Nephron (organoid): ENCODE results near the gene JPH4.
A peak's percentile ranks its signal among the peaks of the same experiment; 100 is the strongest.

ENCODE experiments used
- H3K27ac Mint-ChIP-seq, 3 experiments: 2 replicates each; pipeline ENCODE4 v1.8.0; 2020; ENCODE audit warnings: mixed read lengths in 3 of 3, mild to moderate bottlenecking in 2 of 3, moderate library complexity in 1 of 3
- H3K27me3 Mint-ChIP-seq: 2 replicates; pipeline ENCODE4 v1.8.0; 2021; ENCODE audit warnings: low read depth, mild to moderate bottlenecking, moderate library complexity, mixed read lengths
- H3K36me3 Mint-ChIP-seq: 2 replicates; pipeline ENCODE4 v1.8.0; 2020; ENCODE audit warnings: low read depth, mixed read lengths
- H3K4me1 Mint-ChIP-seq: 2 replicates; pipeline ENCODE4 v1.8.0; 2020; ENCODE audit warnings: mixed read lengths
- H3K4me3 Mint-ChIP-seq, 3 experiments: 2 replicates each; pipeline ENCODE4 v1.8.0; 2020; ENCODE audit warnings: mild to moderate bottlenecking in 3 of 3, mixed read lengths in 3 of 3, moderate library complexity in 2 of 3
- H3K9me3 Mint-ChIP-seq: 2 replicates; pipeline ENCODE4 v1.8.0; 2020; ENCODE audit warnings: mixed read lengths
- CTCF ChIP-seq, 3 experiments: fragments of 200-600 bp; sonication (generic); IDR thresholded peaks; one replicate each; pipeline ENCODE4 v1.5.0; 2021; ENCODE audit warnings: antibody characterized with exemption in 3 of 3; ENCODE audit not compliant: unreplicated experiment in 3 of 3

JPH4 gene

GRCh38 chr14:23578560-23579310 lies at the start of gene JPH4:
TSS of gene JPH4 (minus strand) at chr14:23578790. CDS start at chr14:23577453, 1,337 bp downstream.
- peak within 1 kb of the TSS; percentile 87 to 95 (median 89) for H3K4me3 Mint-ChIP-seq
- H3K4me1 Mint-ChIP-seq: peaks cover 24% of the 10 kb centered on the region
- peaks cover 9% of the 10 kb centered on the region for H3K36me3 Mint-ChIP-seq
- peaks cover 64% of the 10 kb centered on the region for H3K27me3 Mint-ChIP-seq
- peak within 1 kb of the TSS; percentile 94 to 99 (median 96) for H3K27ac Mint-ChIP-seq
- no peaks in the 10 kb centered on the region for H3K9me3 Mint-ChIP-seq
- no peak for TF ChIP-seq CTCF (IDR thresholded peaks at IDR 0.05; ENCODE audit: unreplicated experiment in 3 of 3)

- peaks cover 14% of the 10 kb centered on the region for H3K9me3 Mint-ChIP-seq
- H3K4me3 Mint-ChIP-seq: no peak overlapping the region
- peaks cover 28% of the 10 kb centered on the region for H3K4me1 Mint-ChIP-seq
- TF ChIP-seq CTCF (IDR thresholded peaks at IDR 0.05; ENCODE audit: unreplicated experiment in 3 of 3): no peak
- H3K36me3 Mint-ChIP-seq: no peaks in the 10 kb centered on the region
- no peak overlapping the region for H3K27ac Mint-ChIP-seq
- peaks cover 3% of the 10 kb centered on the region for H3K27me3 Mint-ChIP-seq
These were observed 49.4 kb upstream of the JPH4 start for GRCh38 chr14:23627961-23628360.

- Mint-ChIP-seq H3K4me3 (no peak overlapping the region), H3K4me1 (peaks cover 20% of the 10 kb centered on the region), H3K36me3 (no peaks in the 10 kb centered on the region), H3K9me3 (peaks cover 17% of the 10 kb centered on the region), H3K27ac (no peak overlapping the region), H3K27me3 (peaks cover 3% of the 10 kb centered on the region)
- TF ChIP-seq CTCF (IDR thresholded peaks at IDR 0.05; ENCODE audit: unreplicated experiment in 3 of 3): no peak
These were observed 48.4 kb upstream of the JPH4 start for GRCh38 chr14:23626946-23627345.

GRCh38 chr14:23624830-23625404 lies 46.3 kb upstream of the JPH4 start:
- Mint-ChIP-seq H3K36me3 (no peaks in the 10 kb centered on the region), H3K9me3 (peaks cover 17% of the 10 kb centered on the region), H3K27me3 (peaks cover 13% of the 10 kb centered on the region), H3K27ac (no peak overlapping the region), H3K4me1 (peaks cover 5% of the 10 kb centered on the region), H3K4me3 (no peak overlapping the region)
- TF ChIP-seq CTCF (IDR thresholded peaks at IDR 0.05; ENCODE audit: unreplicated experiment in 3 of 3): no peak

- TF ChIP-seq CTCF (IDR thresholded peaks at IDR 0.05; ENCODE audit: unreplicated experiment in 3 of 3): no peak
- Mint-ChIP-seq H3K4me1 (no peaks in the 10 kb centered on the region), H3K9me3 (peaks cover 17% of the 10 kb centered on the region), H3K36me3 (no peaks in the 10 kb centered on the region), H3K27ac (no peak overlapping the region), H3K27me3 (peaks cover 14% of the 10 kb centered on the region), H3K4me3 (no peak overlapping the region)
These were observed 45.4 kb upstream of the JPH4 start for GRCh38 chr14:23623962-23624361.

- Mint-ChIP-seq H3K27me3 (peaks cover 19% of the 10 kb centered on the region), H3K4me3 (no peak overlapping the region), H3K9me3 (peaks cover 17% of the 10 kb centered on the region), H3K4me1 (no peaks in the 10 kb centered on the region), H3K36me3 (no peaks in the 10 kb centered on the region), H3K27ac (no peak overlapping the region)
- TF ChIP-seq CTCF (IDR thresholded peaks at IDR 0.05; ENCODE audit: unreplicated experiment in 3 of 3): no peak
These were observed 44.4 kb upstream of the JPH4 start for GRCh38 chr14:23622990-23623389.
